Duodenal mucosa (tissue), 2 donors: ENCODE data around the gene STARD10.

Experiments
- H3K27ac ChIP-seq: one replicate; pipeline ENCODE4 v1.7.0; 2013; ENCODE audit warnings: low read depth, low read length
- H3K27me3 ChIP-seq, 2 donors: one replicate each; pipeline ENCODE4 v1.7.0; 2013; ENCODE audit warnings: low read length in 2 of 2, control low read depth in 1 of 2; ENCODE audit not compliant: insufficient read depth in 2 of 2, control insufficient read depth in 1 of 2
- H3K36me3 ChIP-seq, 2 donors: one replicate each; pipeline ENCODE4 v1.7.0; 2013; ENCODE audit warnings: low read length in 2 of 2, control low read depth in 1 of 2; ENCODE audit not compliant: insufficient read depth in 2 of 2, control insufficient read depth in 1 of 2
- H3K4me1 ChIP-seq, 2 donors: one replicate each; pipeline ENCODE4 v1.7.0; 2013; ENCODE audit warnings: low read length in 2 of 2, control low read depth in 1 of 2; ENCODE audit not compliant: insufficient read depth in 2 of 2, control insufficient read depth in 1 of 2
- H3K4me3 ChIP-seq, 2 donors: one replicate each; pipeline ENCODE4 v1.7.0; 2013; ENCODE audit warnings: low read length in 2 of 2, low read depth in 1 of 2
- H3K9ac ChIP-seq, 2 donors: one replicate each; pipeline ENCODE4 v1.7.0; 2013; ENCODE audit warnings: low read length in 2 of 2, low read depth in 1 of 2
- H3K9me3 ChIP-seq, 2 donors: one replicate each; pipeline ENCODE4 v1.7.0; 2013; ENCODE audit warnings: low read length in 2 of 2, control low read depth in 1 of 2; ENCODE audit not compliant: control insufficient read depth in 1 of 2

STARD10 gene

DNA sequence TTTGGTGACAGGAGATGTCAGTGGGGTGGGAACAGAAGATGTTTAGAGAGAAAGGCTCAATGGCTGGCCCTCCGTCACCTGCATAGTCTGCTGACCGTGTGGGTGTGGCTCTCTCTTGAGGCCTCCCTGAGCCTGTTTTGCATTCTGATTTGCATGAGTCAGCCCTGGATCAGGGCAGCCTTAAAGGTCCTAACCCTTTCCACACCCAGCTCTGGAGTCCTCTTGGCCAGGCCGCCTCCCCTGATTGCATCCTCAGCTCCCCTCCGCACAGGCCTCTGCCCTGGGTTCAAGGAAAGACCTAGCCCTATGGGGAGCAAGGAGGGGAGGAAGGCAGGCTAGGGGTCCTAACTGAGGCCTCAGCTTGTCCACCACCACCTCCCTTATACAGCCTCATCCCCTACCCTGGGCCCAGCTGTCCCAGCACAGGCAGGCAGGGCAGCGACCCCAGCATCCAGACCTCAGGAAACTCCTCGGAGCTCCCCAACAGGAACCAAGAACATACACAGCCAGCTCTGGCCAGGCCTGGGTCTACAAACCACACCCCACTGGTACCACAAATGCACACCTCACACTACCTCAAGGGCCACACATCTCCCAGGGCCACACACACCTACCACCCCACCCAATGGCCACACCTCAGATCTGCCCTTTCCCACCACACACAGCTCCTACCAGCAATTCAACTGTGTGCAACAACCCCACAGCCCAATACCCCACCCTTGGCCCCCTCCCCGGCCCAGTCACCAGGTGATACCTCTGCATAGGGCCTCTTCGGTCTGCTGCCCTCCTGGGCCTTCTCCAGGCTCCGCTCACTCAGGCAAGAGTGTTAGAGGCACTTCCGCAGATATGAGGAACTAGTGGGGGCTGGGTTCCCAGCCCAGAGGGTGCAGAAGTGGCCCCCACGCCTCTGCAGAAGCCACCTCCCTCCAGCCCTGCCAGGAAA is 55.4 kb downstream of the STARD10 start:
- Histone ChIP-seq H3K27ac (peak overlapping the region; percentile 30), H3K4me3 (peak overlapping the region; percentile 7 to 48), H3K36me3 (no peaks in the 10 kb centered on the region), H3K4me1 (peaks cover 25 to 41% of the 10 kb centered on the region in 2 donors), H3K27me3 (no peaks in the 10 kb centered on the region), H3K9me3 (no peaks in the 10 kb centered on the region), H3K9ac (peak overlapping the region; percentile 2 to 40)

DNA sequence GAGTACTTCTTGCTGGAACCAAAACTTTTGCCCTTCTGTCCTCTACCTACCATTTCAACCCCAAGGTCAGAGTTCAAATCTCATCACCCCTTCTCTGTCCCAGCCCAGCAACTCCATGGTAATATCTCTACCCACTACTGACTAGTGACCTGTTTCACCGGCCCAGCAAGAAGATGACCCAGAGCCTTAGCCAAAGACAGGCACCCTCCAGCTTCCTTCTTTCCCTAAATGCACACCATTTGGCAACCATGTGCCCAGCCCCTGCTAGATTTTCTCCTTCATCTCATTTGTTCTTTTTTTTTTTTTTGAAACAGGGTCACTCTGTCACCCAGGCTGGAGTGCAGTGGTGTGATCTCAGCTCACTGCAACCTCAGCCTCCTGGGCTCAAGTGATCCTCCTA is 56.5 kb downstream of the STARD10 start:
- peaks cover 22 to 41% of the 10 kb centered on the region in 2 donors for H3K4me1 ChIP-seq

DNA sequence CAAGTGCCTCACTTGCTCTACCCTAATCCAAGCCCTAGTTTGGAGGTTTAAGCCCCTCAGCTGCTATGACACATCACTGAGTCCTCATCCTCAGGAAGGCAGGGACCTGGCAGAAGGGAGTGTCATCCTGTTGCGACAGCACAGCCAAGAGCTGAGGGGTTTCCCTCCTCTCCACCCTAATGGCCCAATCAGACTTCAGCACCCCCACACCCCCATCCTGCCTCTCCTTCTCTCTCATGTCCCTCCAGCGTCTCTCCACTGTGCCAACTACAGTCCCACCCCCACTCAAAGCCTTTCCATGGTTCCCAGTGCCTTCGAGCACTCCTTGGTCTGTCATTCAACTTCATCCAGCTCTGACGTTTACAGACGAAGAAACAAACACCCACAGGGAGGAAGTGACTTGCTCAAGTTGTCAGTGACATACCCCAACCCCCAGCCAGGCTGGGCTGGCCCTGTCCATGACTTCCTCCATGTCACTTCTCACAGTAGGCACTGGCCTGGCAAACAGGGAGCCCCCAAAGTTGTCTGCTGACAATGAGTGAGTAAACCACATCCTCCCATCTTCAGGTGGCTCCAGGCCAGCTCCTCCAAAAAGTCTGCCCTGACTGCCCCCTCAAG is 57.3 kb downstream of the STARD10 start:
- Histone ChIP-seq H3K27me3 (no peaks in the 10 kb centered on the region), H3K27ac (peak overlapping the region; percentile 17), H3K9me3 (no peaks in the 10 kb centered on the region), H3K4me3 (peak overlapping the region in 1 of 2 donors; percentile 16), H3K36me3 (peaks cover 0 to 2% of the 10 kb centered on the region in 2 donors), H3K9ac (peak overlapping the region in 1 of 2 donors; percentile 20), H3K4me1 (peaks cover 15 to 38% of the 10 kb centered on the region in 2 donors)

More for the DNA sequence above, 56.5 kb downstream of the STARD10 start:
- no peaks in the 10 kb centered on the region for H3K27me3 ChIP-seq
- H3K27ac ChIP-seq, result no peak overlapping the region
- no peaks in the 10 kb centered on the region for H3K9me3 ChIP-seq
- H3K36me3 ChIP-seq, result peaks cover 0 to under 1% of the 10 kb centered on the region in 2 donors
- H3K9ac ChIP-seq, result peak overlapping the region in 1 of 2 donors; percentile 20
- H3K4me3 ChIP-seq, result peak overlapping the region in 1 of 2 donors; percentile 16

DNA sequence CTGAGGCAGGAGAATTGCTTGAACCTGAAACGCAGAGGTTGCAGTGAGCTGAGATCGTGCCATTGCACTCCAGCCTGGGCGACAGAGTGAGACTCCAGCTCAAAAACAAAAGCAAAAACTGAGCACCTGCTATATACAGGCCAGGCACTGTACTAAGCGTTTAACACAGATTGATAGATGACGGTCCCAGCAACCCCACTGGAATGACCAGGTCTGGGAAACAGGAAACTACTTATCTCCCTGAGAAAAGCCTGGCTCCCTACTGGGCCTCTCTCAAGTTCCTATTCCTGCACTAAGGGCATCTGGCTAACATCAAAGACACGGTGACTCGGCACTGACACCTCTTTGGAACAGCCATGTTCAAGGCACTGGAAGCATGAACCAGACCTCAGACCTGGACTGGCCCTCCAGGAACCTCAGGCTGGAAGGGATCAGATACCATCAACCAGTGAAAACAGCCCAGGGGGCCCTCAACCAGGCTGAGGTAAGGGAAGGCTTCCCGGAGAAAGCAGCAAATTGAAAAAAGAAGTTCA is 58.3 kb downstream of the STARD10 start:
- Histone ChIP-seq H3K36me3 (peaks cover 0 to 2% of the 10 kb centered on the region in 2 donors), H3K4me1 (peaks cover 13 to 30% of the 10 kb centered on the region in 2 donors), H3K27ac (no peak overlapping the region), H3K4me3 (peak overlapping the region in 1 of 2 donors; percentile 5), H3K9me3 (no peaks in the 10 kb centered on the region), H3K27me3 (no peaks in the 10 kb centered on the region), H3K9ac (no peak overlapping the region)

DNA sequence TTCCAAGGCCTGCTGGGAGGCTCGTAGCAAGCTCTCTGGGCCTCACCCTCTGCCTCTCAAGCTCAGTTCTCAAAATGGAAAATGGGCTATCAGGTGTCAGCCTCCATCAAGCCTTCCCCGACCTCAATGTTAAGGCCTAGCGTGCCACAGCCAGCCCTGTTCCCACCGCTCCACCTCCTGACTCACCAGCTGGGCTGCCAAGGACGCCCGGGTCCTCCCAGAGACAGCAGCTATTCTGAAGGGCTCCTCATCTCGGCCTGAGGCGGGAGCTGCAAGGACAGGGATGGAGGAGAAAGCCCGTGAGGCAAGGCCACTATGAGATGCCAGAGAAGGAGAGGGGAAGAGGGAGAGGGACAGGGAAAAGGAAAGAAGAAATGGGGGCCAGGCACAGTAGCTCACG is 61.5 kb downstream of the STARD10 start:
- no peaks in the 10 kb centered on the region for H3K9me3 ChIP-seq
- peaks cover 5 to 13% of the 10 kb centered on the region in 2 donors for H3K4me1 ChIP-seq
- no peak overlapping the region for H3K9ac ChIP-seq
- no peak overlapping the region for H3K27ac ChIP-seq
- no peaks in the 10 kb centered on the region for H3K27me3 ChIP-seq
- H3K36me3 ChIP-seq, result peaks cover 0 to 2% of the 10 kb centered on the region in 2 donors
- no peak overlapping the region for H3K4me3 ChIP-seq

DNA sequence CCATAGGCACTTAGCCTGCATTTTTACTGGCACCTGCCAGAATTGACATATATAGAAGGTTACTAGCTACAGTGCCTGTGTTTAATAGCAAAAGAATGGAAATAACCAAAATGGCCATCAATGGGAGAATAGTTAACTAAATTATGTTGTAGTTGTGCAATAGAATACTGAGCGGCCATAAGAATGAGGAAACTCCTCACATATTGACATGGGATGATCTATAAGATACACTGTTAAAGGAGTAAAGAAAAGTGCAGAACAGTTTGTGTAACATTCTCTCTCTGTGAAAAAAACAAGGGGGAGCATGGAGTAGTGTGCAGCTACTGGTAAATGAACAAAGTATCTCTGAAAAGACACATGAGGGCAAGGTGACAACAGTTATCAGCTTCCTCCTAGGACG is 63.1 kb downstream of the STARD10 start:
- no peak overlapping the region for H3K4me3 ChIP-seq
- no peaks in the 10 kb centered on the region for H3K9me3 ChIP-seq
- H3K27ac ChIP-seq, result no peak overlapping the region
- H3K36me3 ChIP-seq, result peaks cover 0 to 2% of the 10 kb centered on the region in 2 donors
- H3K27me3 ChIP-seq, result no peaks in the 10 kb centered on the region
- H3K9ac ChIP-seq, result no peak overlapping the region
- no peaks in the 10 kb centered on the region for H3K4me1 ChIP-seq

DNA sequence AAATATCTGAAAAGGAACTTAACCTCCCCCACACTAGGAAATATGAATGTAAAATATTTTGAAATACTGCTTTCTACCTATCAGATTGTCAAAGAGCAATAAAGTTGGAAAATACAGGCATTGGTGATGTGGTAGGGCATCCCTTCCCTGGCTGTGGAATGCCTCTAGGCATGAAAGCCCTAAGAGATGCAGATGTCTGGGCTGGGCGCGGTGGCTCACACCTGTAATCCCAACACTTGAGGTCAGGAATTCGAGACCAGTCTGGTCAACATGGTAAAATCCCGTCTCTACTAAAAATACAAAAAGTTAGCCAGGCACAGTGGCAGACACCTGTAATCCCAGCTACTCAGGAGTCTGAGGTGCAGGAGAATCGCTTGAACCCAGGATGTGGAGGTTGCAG is 63.6 kb downstream of the STARD10 start:
- Histone ChIP-seq H3K4me3 (no peak overlapping the region), H3K27me3 (no peaks in the 10 kb centered on the region), H3K27ac (no peak overlapping the region), H3K9me3 (no peaks in the 10 kb centered on the region), H3K36me3 (peaks cover 0 to 2% of the 10 kb centered on the region in 2 donors), H3K9ac (no peak overlapping the region), H3K4me1 (peaks cover 0 to 3% of the 10 kb centered on the region in 2 donors)

DNA sequence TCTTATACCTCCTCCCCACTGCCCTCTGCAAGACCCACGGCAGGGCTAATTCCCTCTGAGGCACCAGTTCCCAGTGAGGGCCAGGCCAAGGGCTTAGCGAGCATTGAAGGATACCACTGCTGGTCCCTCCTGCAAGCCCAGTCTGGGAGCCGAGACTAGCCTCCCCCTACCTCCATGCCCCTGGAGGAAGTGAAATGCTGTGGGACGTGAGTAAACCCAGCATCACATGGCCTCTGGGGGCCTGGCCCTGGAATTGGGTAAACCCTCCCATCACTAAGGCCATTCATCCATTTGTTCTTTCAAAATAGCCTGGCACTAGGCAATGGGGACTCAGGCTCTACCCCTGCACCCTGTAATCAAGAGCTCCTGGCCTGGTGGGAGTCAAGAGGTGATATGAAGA is 66.3 kb downstream of the STARD10 start:
- Histone ChIP-seq H3K27ac (no peak overlapping the region), H3K4me3 (no peak overlapping the region), H3K4me1 (peaks cover 15 to 23% of the 10 kb centered on the region in 2 donors), H3K36me3 (peaks cover 0 to 2% of the 10 kb centered on the region in 2 donors), H3K27me3 (no peaks in the 10 kb centered on the region), H3K9ac (no peak overlapping the region), H3K9me3 (no peaks in the 10 kb centered on the region)

DNA sequence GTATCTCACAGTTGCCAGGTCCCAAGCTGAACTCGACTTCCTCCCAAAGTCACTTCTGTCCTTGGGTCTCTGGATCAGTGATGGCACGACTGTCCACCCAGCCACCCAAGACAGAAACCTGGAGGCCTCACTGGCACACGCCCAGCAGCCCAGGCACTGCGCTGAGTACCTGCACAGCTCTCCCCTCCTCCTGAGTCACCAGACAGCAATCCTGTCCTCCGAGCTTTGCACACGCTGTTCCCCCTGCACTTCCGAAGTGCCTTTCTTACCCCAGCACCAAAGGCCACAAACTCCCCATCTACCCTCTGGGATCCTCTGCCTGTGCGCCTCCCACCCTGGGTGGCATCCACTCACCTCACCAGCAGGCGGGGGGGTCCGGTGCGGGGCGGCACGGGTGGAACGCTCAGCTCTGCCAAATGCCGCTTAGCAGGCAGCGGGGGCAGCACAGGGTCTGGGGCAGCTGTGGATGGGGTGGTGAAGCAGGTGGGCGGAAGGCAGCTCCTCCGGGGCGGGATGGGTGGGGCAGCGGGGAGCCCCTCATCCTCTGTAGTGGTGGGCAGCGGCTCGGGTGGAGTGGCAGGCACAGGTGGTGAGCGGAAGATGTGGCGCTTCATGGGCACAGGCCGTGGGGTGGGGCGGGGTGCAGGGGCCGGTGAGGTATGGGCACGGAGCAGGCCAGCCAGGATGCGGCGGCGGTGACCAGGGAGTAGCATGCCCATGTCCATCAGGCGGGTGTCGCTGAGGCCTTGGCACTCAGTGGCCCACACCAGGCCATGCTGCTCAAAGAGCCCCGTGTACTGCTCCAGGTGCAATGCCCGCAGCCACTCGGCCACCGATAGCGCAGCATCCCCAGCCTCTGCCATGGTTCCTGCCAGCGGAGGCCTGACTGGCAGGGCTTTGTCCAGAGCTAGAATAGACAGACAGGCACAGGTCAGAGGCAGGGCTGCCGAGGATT is 67.3 kb downstream of the STARD10 start:
- Histone ChIP-seq H3K4me3 (no peak overlapping the region), H3K27me3 (no peaks in the 10 kb centered on the region), H3K9ac (no peak overlapping the region), H3K4me1 (peaks cover 16 to 28% of the 10 kb centered on the region in 2 donors), H3K36me3 (no peaks in the 10 kb centered on the region), H3K27ac (no peak overlapping the region), H3K9me3 (no peaks in the 10 kb centered on the region)
